ENCODE results near the gene TMC7. TPM values are rescaled to one million over a fixed set of nuclear protein-coding genes. Genes with fewer than 3 reads are reported as not detected.
"Not testable (repeated sequence)": the region's sequence is repeated elsewhere in the genome, so short reads cannot be mapped to it uniquely, and the experiment has no call there.

The TMC7 gene
- total RNA-seq, result 3.9 and 4.3 TPM in 2 replicates
- polyA plus RNA-seq (2012), result 3.5 TPM

GRCh38 chr16:18983565-18984434 lies at the start of gene TMC7:
TMC7 (plus strand) TSS chr16:18983934; CDS start chr16:18984064, 130 bp downstream.
- DNase-seq (ENCODE audit: low read depth), result peak; percentile 94

GRCh38 chr16:18936727-18937340 lies 46.9 kb upstream of the TMC7 start:
- DNase-seq (ENCODE audit: low read depth), result no peak

GRCh38 chr16:18937390-18937789 lies 46.3 kb upstream of the TMC7 start:
- no peak for DNase-seq (ENCODE audit: low read depth)

GRCh38 chr16:18938986-18939385 lies 44.7 kb upstream of the TMC7 start:
- DNase-seq (ENCODE audit: low read depth), result no peak

GRCh38 chr16:18941471-18941870 lies 42.3 kb upstream of the TMC7 start:
- DNase-seq (ENCODE audit: low read depth), result no peak

- no peak for DNase-seq (ENCODE audit: low read depth)
Measured at GRCh38 chr16:18942061-18942460, 41.7 kb upstream of the TMC7 start.

GRCh38 chr16:18943414-18943813 lies 40.3 kb upstream of the TMC7 start:
- DNase-seq (ENCODE audit: low read depth), result no peak

GRCh38 chr16:18945233-18945632 lies 38.5 kb upstream of the TMC7 start:
- DNase-seq (ENCODE audit: low read depth), result no peak

GRCh38 chr16:18948372-18949020 lies 35.2 kb upstream of the TMC7 start:
- no peak for DNase-seq (ENCODE audit: low read depth)

- DNase-seq (ENCODE audit: low read depth), result no peak
Measured at GRCh38 chr16:18950469-18951185, 33.1 kb upstream of the TMC7 start.

GRCh38 chr16:18953547-18953946 lies 30.2 kb upstream of the TMC7 start:
- DNase-seq (ENCODE audit: low read depth), result no peak

GRCh38 chr16:18955874-18956580 lies 27.7 kb upstream of the TMC7 start:
- DNase-seq (ENCODE audit: low read depth), result not testable (repeated sequence)

- not testable (repeated sequence) for DNase-seq (ENCODE audit: low read depth)
Measured at GRCh38 chr16:18956658-18957241, 27.0 kb upstream of the TMC7 start.

GRCh38 chr16:18958621-18959029 lies 25.1 kb upstream of the TMC7 start:
- DNase-seq (ENCODE audit: low read depth), result no peak

- DNase-seq (ENCODE audit: low read depth), result peak; percentile 78
Measured at GRCh38 chr16:18959031-18959505, 24.7 kb upstream of the TMC7 start.

GRCh38 chr16:18965555-18965954 lies 18.2 kb upstream of the TMC7 start:
- DNase-seq (ENCODE audit: low read depth), result no peak

- no peak for DNase-seq (ENCODE audit: low read depth)
Measured at GRCh38 chr16:18966791-18967190, 16.9 kb upstream of the TMC7 start.

GRCh38 chr16:18969050-18969854 lies 14.5 kb upstream of the TMC7 start:
- DNase-seq (ENCODE audit: low read depth), result peak; percentile 86

GRCh38 chr16:18969855-18970240 lies 13.9 kb upstream of the TMC7 start:
- no peak for DNase-seq (ENCODE audit: low read depth)

Measured in myocyte (in vitro differentiated cells).